ENCODE measurements around the gene RIN1.

- TF ChIP-seq POLR2AphosphoS5 (IDR thresholded peaks at IDR 0.05) (no peak), CTCF (IDR thresholded peaks at IDR 0.05 in 8 of 11, conservative IDR thresholded peaks at IDR 0.05 in 3 of 11) (no peak), POLR2A (IDR thresholded peaks at IDR 0.05) (no peak)
Measured at GRCh38 chr11:66314561-66315497, 21.4 kb downstream of the RIN1 start.
